Mononuclear cell (primary cell): ENCODE measurements around the gene TMPRSS4. TPM values are rescaled to one million over a fixed set of nuclear protein-coding genes. Genes with fewer than 3 reads are reported as not detected.

Source experiments
- H3K27me3 ChIP-seq: 2 replicates; pipeline ENCODE4 v1.6.0; 2011; ENCODE audit warnings: low read length, control low read depth; ENCODE audit not compliant: insufficient read depth
- H3K4me1 ChIP-seq: 2 replicates; pipeline ENCODE4 v1.5.1; 2011; ENCODE audit warnings: mild to moderate bottlenecking, low read length, control low read depth; ENCODE audit not compliant: insufficient read depth
- H3K4me3 ChIP-seq: 2 replicates; pipeline ENCODE4 v1.5.1; 2011; ENCODE audit warnings: mild to moderate bottlenecking, low read length, moderate library complexity
- H3K9me3 ChIP-seq: 2 replicates; pipeline ENCODE4 v1.5.1; 2011; ENCODE audit warnings: low read depth, mild to moderate bottlenecking, control low read depth, low read length
- total RNA-seq: library from RNA; depleted of rRNA; stranded (reverse); fragments of >200 nt; gene quantifications from one replicate; pipeline ENCODE4 v1.2.3, GENCODE V29; 2012

The TMPRSS4 gene
- total RNA-seq, 1 donor = not detected

GRCh38 chr11:118124929-118125535 lies 48.2 kb downstream of the TMPRSS4 start:
- Histone ChIP-seq H3K9me3 (no peaks in the 10 kb centered on the region), H3K27me3 (no peaks in the 10 kb centered on the region), H3K4me3 (no peak overlapping the region), H3K4me1 (peaks cover 21% of the 10 kb centered on the region)

DNA sequence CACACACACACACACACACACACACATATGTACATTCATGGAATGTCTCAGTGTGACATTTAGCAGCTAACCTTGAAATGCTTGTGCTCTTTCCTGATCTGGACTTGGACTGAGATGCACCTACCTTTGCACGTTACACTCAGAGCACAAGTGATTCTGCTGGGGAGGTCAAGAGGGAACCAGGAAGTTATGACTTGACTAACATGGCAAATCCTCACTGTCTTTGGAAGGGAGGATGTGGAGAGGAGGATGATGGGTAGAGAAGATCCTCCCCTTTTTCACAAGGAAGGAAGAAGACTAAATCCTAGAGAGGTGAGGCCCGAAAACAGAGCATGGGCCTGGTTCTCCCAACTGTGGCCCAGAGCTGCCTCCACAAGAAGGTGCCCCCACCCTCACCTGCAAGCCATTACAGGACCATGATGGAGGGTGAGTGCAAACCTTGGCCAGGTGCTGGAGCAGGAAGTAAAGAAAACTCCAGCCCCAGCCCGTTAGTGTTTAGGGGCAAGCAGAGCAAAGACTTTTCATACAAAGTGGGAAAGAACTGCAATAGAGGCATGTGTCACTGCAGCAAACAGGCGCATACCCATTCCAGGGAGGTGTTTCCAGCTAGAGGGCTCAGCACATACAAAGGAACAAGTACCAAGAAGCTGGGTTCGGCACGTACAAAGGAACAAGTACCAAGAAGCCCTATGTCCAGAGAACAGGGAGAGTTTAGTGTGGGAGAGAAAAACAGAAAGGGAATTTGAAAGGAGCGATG lies 49.4 kb downstream of the TMPRSS4 start:
- Histone ChIP-seq H3K9me3 (no peaks in the 10 kb centered on the region), H3K4me3 (no peak overlapping the region), H3K4me1 (peaks cover 24% of the 10 kb centered on the region), H3K27me3 (no peaks in the 10 kb centered on the region)

GRCh38 chr11:118128310-118128709 lies 51.4 kb downstream of the TMPRSS4 start:
- H3K4me3 ChIP-seq = no peak overlapping the region
- H3K27me3 ChIP-seq = no peaks in the 10 kb centered on the region
- peaks cover 24% of the 10 kb centered on the region for H3K4me1 ChIP-seq
- no peaks in the 10 kb centered on the region for H3K9me3 ChIP-seq

DNA sequence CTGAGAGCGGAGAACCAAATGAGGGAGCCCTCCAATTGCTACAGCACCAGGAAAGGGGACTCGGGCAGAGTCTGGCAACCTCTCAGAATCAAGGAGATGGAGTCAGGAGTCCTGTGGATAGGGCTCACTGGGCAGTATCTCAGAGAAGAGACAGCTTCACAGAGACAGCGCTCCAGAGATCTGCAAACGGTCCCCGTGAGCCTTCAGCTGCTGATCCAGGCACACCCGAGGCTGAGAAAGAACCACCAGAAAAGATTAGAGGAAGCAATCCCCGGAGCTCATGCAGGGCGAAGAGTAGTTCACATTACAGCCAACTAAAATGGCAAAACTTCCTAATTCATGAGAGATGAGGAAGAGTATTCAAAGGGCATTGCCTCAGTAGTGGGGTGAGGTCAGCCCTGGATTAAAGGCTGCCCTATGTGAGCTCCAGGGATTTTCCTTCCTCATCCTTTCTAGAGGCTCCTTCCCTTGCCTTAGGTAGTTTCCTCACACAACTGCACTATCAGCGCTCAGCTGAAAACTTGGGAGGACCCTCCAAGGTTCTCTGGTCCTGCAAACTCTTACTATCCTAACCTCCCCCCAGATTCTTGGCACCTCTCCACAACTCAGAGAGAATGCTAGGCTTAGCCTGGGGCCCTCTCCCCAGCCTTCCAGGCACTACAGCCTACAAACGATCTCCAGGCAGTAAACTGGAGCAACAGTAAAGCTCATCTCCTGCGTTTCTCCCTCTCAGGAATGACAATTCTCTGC lies 52.0 kb downstream of the TMPRSS4 start:
- H3K27me3 ChIP-seq = no peaks in the 10 kb centered on the region
- H3K4me1 ChIP-seq = peaks cover 24% of the 10 kb centered on the region
- no peak overlapping the region for H3K4me3 ChIP-seq
- no peaks in the 10 kb centered on the region for H3K9me3 ChIP-seq

DNA sequence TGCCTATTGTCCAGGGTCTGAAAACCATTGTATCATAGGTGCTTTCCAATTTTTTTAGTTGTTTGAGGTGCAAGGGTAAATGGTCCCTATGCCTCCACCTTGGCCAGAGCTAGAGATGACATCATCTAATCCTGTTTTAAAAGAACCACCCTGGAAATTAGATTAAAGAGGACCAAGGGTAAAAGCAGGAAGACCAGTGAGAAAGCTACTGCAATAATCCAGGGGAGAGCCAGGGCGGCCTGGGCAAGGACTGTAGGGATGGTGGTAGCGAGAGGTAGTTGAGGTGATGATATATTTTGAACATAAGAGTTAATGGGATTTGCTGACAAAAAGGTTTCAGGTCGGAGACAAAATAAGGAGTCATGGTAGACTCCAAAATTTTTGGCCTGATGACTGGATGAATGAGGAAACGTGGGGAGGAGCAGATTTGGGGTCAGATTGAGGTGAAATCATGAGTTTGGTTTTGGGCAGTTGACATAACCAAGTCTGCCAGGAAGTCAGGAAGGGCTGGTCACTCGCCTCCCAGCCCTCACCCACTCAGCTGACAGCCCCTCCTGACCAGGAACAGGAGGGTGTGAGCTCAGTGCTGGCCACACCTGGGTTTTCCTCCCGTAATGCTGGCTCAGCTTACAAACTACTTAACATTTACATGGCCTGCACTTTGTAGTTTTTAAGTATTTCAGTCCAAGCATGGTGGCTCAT lies 52.7 kb downstream of the TMPRSS4 start:
- no peaks in the 10 kb centered on the region for H3K27me3 ChIP-seq

GRCh38 chr11:118132385-118133151 lies 55.7 kb downstream of the TMPRSS4 start:
- Histone ChIP-seq H3K9me3 (no peaks in the 10 kb centered on the region), H3K27me3 (no peaks in the 10 kb centered on the region), H3K4me3 (no peak overlapping the region), H3K4me1 (peaks cover 24% of the 10 kb centered on the region)

More for the DNA sequence above, 52.7 kb downstream of the TMPRSS4 start:
- peaks cover 24% of the 10 kb centered on the region for H3K4me1 ChIP-seq
- H3K9me3 ChIP-seq = no peaks in the 10 kb centered on the region
- H3K4me3 ChIP-seq = no peak overlapping the region

DNA sequence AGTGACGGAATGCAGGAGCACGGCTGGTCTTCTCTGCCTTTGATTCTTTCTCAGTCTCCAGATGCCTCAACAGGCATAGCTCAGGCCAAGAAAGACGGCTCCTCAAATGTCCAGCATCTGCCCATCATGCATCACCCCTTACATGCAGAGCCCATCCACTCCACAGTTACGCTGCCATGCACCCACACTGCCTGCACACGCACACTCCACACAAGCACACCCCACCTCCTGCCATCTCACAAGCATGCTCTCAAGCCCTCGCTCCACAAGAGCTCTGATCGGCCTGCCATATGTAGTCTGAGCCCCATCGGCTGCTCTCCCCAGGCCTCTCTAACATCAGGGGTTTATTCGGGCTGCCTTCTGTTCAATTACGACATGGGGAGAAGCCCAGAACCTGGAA lies 56.9 kb downstream of the TMPRSS4 start:
- Histone ChIP-seq H3K27me3 (no peaks in the 10 kb centered on the region), H3K9me3 (no peaks in the 10 kb centered on the region), H3K4me3 (no peak overlapping the region), H3K4me1 (peaks cover 15% of the 10 kb centered on the region)

- H3K4me1 ChIP-seq = peaks cover 1% of the 10 kb centered on the region
- no peaks in the 10 kb centered on the region for H3K27me3 ChIP-seq
- no peaks in the 10 kb centered on the region for H3K9me3 ChIP-seq
- H3K4me3 ChIP-seq = no peak overlapping the region
These were observed 58.3 kb downstream of the TMPRSS4 start for GRCh38 chr11:118135051-118135795.

DNA sequence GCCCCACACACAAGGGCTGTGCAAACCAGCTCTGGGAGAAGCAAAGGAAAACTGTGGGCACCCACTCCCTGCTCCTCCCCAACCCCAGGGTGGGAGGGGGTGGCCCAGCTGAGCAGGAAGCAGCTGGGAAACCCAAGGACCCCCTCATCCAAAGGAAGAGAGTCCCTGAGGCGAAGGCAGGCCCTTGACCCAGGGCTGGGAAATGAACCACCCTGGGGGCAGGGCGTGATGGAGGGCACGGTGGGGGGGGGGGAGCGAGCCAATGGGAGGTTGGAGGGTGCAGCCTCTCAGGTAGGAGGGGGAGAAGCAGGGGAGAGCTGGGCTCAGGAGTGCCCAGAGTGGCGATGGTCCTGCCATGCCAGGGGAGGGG lies 58.9 kb downstream of the TMPRSS4 start:
- Histone ChIP-seq H3K4me1 (no peaks in the 10 kb centered on the region), H3K27me3 (no peaks in the 10 kb centered on the region), H3K4me3 (no peak overlapping the region), H3K9me3 (no peaks in the 10 kb centered on the region)

GRCh38 chr11:118136341-118136740 lies 59.5 kb downstream of the TMPRSS4 start:
- H3K27me3 ChIP-seq = no peaks in the 10 kb centered on the region

DNA sequence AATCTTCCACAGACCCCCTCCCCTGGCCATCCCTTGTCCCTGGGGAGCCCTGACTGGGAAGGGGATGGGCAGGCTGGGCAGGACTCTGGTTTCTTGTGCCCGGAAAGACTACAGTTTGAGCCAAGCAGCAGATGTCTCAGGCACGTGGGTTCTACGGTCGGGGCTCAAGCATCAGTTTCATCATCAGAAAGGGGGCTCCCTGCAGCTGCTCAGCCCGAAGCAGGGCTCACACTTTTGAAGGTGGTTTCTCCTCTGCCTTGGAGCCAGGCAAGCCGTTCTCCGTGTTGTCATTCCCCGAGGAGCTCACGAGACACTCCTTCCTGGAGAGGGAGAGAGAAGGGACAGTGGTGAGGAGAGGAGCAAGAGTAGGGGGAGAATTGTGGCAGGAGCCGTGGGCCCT lies 59.9 kb downstream of the TMPRSS4 start:
- Histone ChIP-seq H3K9me3 (no peaks in the 10 kb centered on the region), H3K4me1 (peaks cover 3% of the 10 kb centered on the region), H3K27me3 (no peaks in the 10 kb centered on the region), H3K4me3 (no peak overlapping the region)

More at GRCh38 chr11:118136341-118136740, 59.5 kb downstream of the TMPRSS4 start:
- H3K4me1 ChIP-seq = no peaks in the 10 kb centered on the region
- H3K9me3 ChIP-seq = no peaks in the 10 kb centered on the region
- H3K4me3 ChIP-seq = no peak overlapping the region

- Histone ChIP-seq H3K4me1 (peaks cover 24% of the 10 kb centered on the region), H3K4me3 (no peak overlapping the region), H3K9me3 (no peaks in the 10 kb centered on the region), H3K27me3 (no peaks in the 10 kb centered on the region)
These were observed 62.1 kb downstream of the TMPRSS4 start for GRCh38 chr11:118138839-118139420.

GRCh38 chr11:118139578-118139977 lies 62.7 kb downstream of the TMPRSS4 start:
- no peaks in the 10 kb centered on the region for H3K9me3 ChIP-seq
- H3K4me1 ChIP-seq = peaks cover 25% of the 10 kb centered on the region
- no peaks in the 10 kb centered on the region for H3K27me3 ChIP-seq
- no peak overlapping the region for H3K4me3 ChIP-seq
